Measurements from ENCODE around the gene SNAP47.

Gene SNAP47

DNA sequence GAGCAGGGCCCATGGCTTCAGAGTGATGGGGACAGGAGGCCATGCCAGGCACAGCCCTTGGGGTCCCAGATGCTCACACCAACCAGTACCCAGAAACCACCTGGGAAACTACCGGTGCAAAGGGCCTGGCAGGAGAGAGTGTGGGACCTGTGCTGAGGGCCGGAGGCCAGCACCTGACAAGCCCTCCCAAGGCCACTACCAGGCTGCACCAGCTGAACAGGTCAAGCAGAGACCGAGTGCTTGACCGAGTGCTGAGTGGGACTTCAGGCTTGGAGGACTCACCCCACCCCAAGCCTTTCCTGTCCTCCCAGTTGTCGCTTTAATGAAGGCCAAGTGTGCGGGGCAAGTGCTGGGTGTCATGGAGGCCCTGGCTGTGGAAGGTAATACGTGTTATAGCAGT, 36.5 kb downstream of the SNAP47 start:
- Histone ChIP-seq H3K18ac (ENCODE audit: low read length) (no peak overlapping the region), H3K4me3 (ENCODE audit: low read depth, low read length) (no peak overlapping the region), H3K14ac (ENCODE audit: low read length) (no peak overlapping the region), H2AK5ac (ENCODE audit: low read length) (no peak overlapping the region), H3K4me1 (ENCODE audit: control insufficient read depth in 1 of 2, insufficient read depth in 2 of 2, low read length in 2 of 2) (peaks cover 16 to 21% of the 10 kb centered on the region in 2 experiments), H4K12ac (ENCODE audit: low read depth, low read length) (no peak overlapping the region), H2AFZ (ENCODE audit: insufficient read depth, low read length, poor library complexity) (no peak overlapping the region), H3K4ac (ENCODE audit: low read depth, low read length) (no peak overlapping the region), H3K9ac (ENCODE audit: low read length) (no peak overlapping the region), H2BK5ac (ENCODE audit: low read depth, low read length, poor library complexity) (no peak overlapping the region), H3K79me2 (ENCODE audit: control insufficient read depth, insufficient read depth, low read length, poor library complexity) (no peaks in the 10 kb centered on the region), H3K4me2 (ENCODE audit: low read length) (no peak overlapping the region), H3K36me3 (ENCODE audit: control insufficient read depth in 1 of 2, insufficient read depth in 2 of 2, low read length in 2 of 2) (peaks cover 41 to 50% of the 10 kb centered on the region in 2 experiments), H4K91ac (ENCODE audit: low read depth, low read length) (no peak overlapping the region), H3K27me3 (ENCODE audit: insufficient read depth, low read length) (no peaks in the 10 kb centered on the region), H2BK120ac (ENCODE audit: insufficient read depth, low read length, poor library complexity) (no peak overlapping the region), H3K9me3 (ENCODE audit: insufficient read depth, low read depth, low read length) (peaks cover 3% of the 10 kb centered on the region), H3K27ac (ENCODE audit: low read depth, low read length) (no peak overlapping the region), H4K8ac (ENCODE audit: low read depth, low read length) (no peak overlapping the region), H3K79me1 (ENCODE audit: low read length) (peaks cover 6% of the 10 kb centered on the region), H3K23ac (ENCODE audit: low read length) (no peak overlapping the region), H2BK12ac (ENCODE audit: low read length) (no peak overlapping the region)
- DNase-seq: no peak
- no CpG with 5 or more reads among the region's 7 CpGs for WGBS (ENCODE audit: extremely low coverage, insufficient coverage, insufficient read length)

DNA sequence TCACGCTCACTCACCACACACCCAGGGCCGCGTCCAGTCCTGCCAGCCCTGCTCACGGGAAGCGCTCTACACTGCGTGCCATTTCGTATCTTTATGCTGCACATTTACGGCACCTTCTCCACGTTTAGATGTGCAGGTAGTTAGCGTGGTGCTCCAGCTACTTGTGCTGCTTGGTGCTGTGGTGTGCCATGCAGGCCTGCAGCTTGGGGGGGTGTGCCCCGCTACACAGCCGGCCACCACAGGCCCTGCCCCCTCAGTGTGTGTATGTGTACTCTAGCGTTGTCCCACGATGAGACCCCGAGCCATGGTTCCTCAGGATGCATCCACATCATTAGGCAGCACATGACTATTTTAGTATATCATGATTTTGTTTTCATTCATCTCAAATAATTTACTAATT, 38.3 kb downstream of the SNAP47 start:
- Histone ChIP-seq H3K4me2 (ENCODE audit: low read length) (no peak overlapping the region), H3K4me3 (ENCODE audit: low read depth, low read length) (no peak overlapping the region), H4K12ac (ENCODE audit: low read depth, low read length) (no peak overlapping the region), H3K9ac (ENCODE audit: low read length) (no peak overlapping the region), H3K79me1 (ENCODE audit: low read length) (peaks cover 9% of the 10 kb centered on the region), H3K4ac (ENCODE audit: low read depth, low read length) (no peak overlapping the region), H3K14ac (ENCODE audit: low read length) (no peak overlapping the region), H2BK12ac (ENCODE audit: low read length) (no peak overlapping the region), H3K36me3 (ENCODE audit: control insufficient read depth in 1 of 2, insufficient read depth in 2 of 2, low read length in 2 of 2) (peaks cover 34 to 36% of the 10 kb centered on the region in 2 experiments), H2AFZ (ENCODE audit: insufficient read depth, low read length, poor library complexity) (no peak overlapping the region), H4K8ac (ENCODE audit: low read depth, low read length) (no peak overlapping the region), H3K9me3 (ENCODE audit: insufficient read depth, low read depth, low read length) (no peaks in the 10 kb centered on the region), H3K18ac (ENCODE audit: low read length) (no peak overlapping the region), H3K4me1 (ENCODE audit: control insufficient read depth in 1 of 2, insufficient read depth in 2 of 2, low read length in 2 of 2) (peaks cover 16 to 26% of the 10 kb centered on the region in 2 experiments), H3K79me2 (ENCODE audit: control insufficient read depth, insufficient read depth, low read length, poor library complexity) (no peaks in the 10 kb centered on the region), H3K27me3 (ENCODE audit: insufficient read depth, low read length) (no peaks in the 10 kb centered on the region), H3K27ac (ENCODE audit: low read depth, low read length) (no peak overlapping the region), H2AK5ac (ENCODE audit: low read length) (no peak overlapping the region), H3K23ac (ENCODE audit: low read length) (no peak overlapping the region), H2BK120ac (ENCODE audit: insufficient read depth, low read length, poor library complexity) (no peak overlapping the region), H4K91ac (ENCODE audit: low read depth, low read length) (no peak overlapping the region), H2BK5ac (ENCODE audit: low read depth, low read length, poor library complexity) (no peak overlapping the region)
- WGBS (ENCODE audit: extremely low coverage, insufficient coverage, insufficient read length): no CpG with 5 or more reads among the region's 15 CpGs
- no peak for DNase-seq

DNA sequence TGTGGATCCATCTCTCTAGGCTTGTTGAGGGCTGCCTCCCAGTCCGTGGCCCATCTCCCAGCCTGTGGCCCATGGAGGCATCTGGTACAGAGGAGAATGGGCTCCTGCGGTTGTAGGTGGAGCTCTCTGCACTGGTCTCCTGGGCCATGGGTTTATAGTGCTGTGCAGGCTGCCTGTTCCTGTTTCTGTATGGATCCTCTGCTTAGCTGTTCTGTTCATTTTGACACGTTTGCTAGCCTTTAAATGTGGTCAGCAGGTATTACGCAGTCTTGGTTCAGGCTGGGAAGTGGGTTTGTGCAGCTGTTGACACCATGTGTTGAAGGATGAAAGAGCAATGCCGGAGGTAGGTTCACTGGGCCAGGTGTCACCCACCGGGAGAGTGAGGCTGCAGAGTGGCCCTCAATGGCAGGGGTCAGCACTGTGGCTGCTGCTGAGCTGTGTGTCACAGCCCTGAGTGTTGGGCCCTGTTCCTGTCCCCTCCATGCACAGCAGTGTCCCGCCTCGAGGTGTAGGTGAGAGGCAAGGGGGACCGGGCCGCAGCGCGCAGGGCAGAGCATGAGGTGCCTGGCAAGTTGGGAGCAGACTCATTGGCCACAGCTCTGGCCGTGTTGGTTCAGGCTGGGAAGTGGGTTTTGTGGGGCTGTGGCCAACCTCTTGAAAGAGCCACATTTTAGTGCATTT, 39.0 kb downstream of the SNAP47 start:
- Histone ChIP-seq H3K4me1 (ENCODE audit: control insufficient read depth in 1 of 2, insufficient read depth in 2 of 2, low read length in 2 of 2) (peaks cover 16 to 29% of the 10 kb centered on the region in 2 experiments), H3K4me3 (ENCODE audit: low read depth, low read length) (no peak overlapping the region), H3K4me2 (ENCODE audit: low read length) (no peak overlapping the region), H3K79me1 (ENCODE audit: low read length) (peaks cover 9% of the 10 kb centered on the region), H4K12ac (ENCODE audit: low read depth, low read length) (no peak overlapping the region), H4K8ac (ENCODE audit: low read depth, low read length) (no peak overlapping the region), H3K36me3 (ENCODE audit: control insufficient read depth in 1 of 2, insufficient read depth in 2 of 2, low read length in 2 of 2) (peaks cover 29 to 30% of the 10 kb centered on the region in 2 experiments), H3K27me3 (ENCODE audit: insufficient read depth, low read length) (no peaks in the 10 kb centered on the region), H2BK12ac (ENCODE audit: low read length) (peak overlapping the region; percentile 21), H2BK5ac (ENCODE audit: low read depth, low read length, poor library complexity) (no peak overlapping the region), H3K9me3 (ENCODE audit: insufficient read depth, low read depth, low read length) (peaks cover 2% of the 10 kb centered on the region), H3K9ac (ENCODE audit: low read length) (no peak overlapping the region), H2AK5ac (ENCODE audit: low read length) (peak overlapping the region; percentile 72), H2BK120ac (ENCODE audit: insufficient read depth, low read length, poor library complexity) (peak overlapping the region; percentile 29), H3K14ac (ENCODE audit: low read length) (peak overlapping the region; percentile 60), H3K4ac (ENCODE audit: low read depth, low read length) (no peak overlapping the region), H3K27ac (ENCODE audit: low read depth, low read length) (no peak overlapping the region), H3K79me2 (ENCODE audit: control insufficient read depth, insufficient read depth, low read length, poor library complexity) (no peaks in the 10 kb centered on the region), H4K91ac (ENCODE audit: low read depth, low read length) (peak overlapping the region; percentile 48), H3K18ac (ENCODE audit: low read length) (peak overlapping the region; percentile 58), H3K23ac (ENCODE audit: low read length) (no peak overlapping the region), H2AFZ (ENCODE audit: insufficient read depth, low read length, poor library complexity) (no peak overlapping the region)
- no peak for DNase-seq
- no CpG with 5 or more reads among the region's 13 CpGs for WGBS (ENCODE audit: extremely low coverage, insufficient coverage, insufficient read length)

DNA sequence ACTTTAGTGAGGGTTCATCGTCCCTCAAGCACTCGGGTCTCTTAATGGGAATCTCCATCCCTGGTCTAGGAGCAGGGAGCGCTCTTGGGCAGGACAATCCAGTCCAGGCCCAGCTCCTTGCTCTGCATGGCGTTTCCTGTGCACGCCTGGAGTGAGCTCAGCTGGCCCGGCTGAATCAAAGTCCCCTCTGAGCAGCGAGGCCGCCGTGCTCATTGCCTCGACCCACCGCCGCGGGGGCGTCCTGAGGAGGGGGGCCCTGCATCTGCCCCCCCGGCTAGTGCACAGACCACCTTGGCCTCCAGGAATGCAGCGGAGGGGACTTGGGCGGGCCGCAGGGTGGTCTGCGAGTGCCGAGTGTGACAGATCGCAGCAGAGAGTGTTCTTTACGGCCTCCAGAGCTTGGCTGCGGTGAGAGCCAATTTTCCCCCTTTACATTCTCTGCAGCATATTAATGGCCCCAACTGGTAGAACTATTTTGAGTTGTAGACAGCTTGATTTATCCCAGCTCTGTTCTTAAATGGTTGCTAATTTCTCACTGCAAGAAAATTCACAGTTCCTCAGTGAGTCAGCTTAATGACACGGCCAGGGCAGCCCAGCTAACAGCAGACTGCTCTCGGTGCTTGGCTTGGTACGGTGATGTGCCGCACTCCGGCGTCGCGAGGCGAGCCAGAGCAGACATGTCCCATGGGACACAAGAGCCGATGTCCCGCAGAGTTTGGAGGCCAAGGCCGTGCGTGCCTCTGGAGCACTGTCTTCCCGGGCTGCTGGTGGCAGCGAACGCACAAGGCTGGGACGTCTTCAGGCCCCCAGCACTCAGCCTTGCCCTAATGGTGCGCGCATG, 39.8 kb downstream of the SNAP47 start:
- H3K36me3 ChIP-seq (ENCODE audit: control insufficient read depth in 1 of 2, insufficient read depth in 2 of 2, low read length in 2 of 2): peaks cover 21 to 23% of the 10 kb centered on the region in 2 experiments
- peak overlapping the region; percentile 54 for H2BK5ac ChIP-seq (ENCODE audit: low read depth, low read length, poor library complexity)
- peaks cover 16 to 29% of the 10 kb centered on the region in 2 experiments for H3K4me1 ChIP-seq (ENCODE audit: control insufficient read depth in 1 of 2, insufficient read depth in 2 of 2, low read length in 2 of 2)
- H3K9ac ChIP-seq (ENCODE audit: low read length): no peak overlapping the region
- peak overlapping the region; percentile 49 for H2BK120ac ChIP-seq (ENCODE audit: insufficient read depth, low read length, poor library complexity)
- peak overlapping the region; percentile 82 for H4K91ac ChIP-seq (ENCODE audit: low read depth, low read length)
- H3K79me1 ChIP-seq (ENCODE audit: low read length): peaks cover 9% of the 10 kb centered on the region
- peak overlapping the region; percentile 74 for H2BK12ac ChIP-seq (ENCODE audit: low read length)
- H3K18ac ChIP-seq (ENCODE audit: low read length): peak overlapping the region; percentile 42
- H2AFZ ChIP-seq (ENCODE audit: insufficient read depth, low read length, poor library complexity): no peak overlapping the region
- H3K4ac ChIP-seq (ENCODE audit: low read depth, low read length): no peak overlapping the region
- H3K14ac ChIP-seq (ENCODE audit: low read length): peak overlapping the region; percentile 63
- no peak overlapping the region for H3K4me2 ChIP-seq (ENCODE audit: low read length)
- no peak overlapping the region for H4K12ac ChIP-seq (ENCODE audit: low read depth, low read length)
- WGBS (ENCODE audit: extremely low coverage, insufficient coverage, insufficient read length): no CpG with 5 or more reads among the region's 42 CpGs
- peaks cover 2% of the 10 kb centered on the region for H3K9me3 ChIP-seq (ENCODE audit: insufficient read depth, low read depth, low read length)
- H3K27ac ChIP-seq (ENCODE audit: low read depth, low read length): peak overlapping the region; percentile 86
- H3K79me2 ChIP-seq (ENCODE audit: control insufficient read depth, insufficient read depth, low read length, poor library complexity): no peaks in the 10 kb centered on the region
- DNase-seq: no peak
- peak overlapping the region; percentile 33 for H4K8ac ChIP-seq (ENCODE audit: low read depth, low read length)
- peak overlapping the region; percentile 75 for H2AK5ac ChIP-seq (ENCODE audit: low read length)
- no peaks in the 10 kb centered on the region for H3K27me3 ChIP-seq (ENCODE audit: insufficient read depth, low read length)
- H3K4me3 ChIP-seq (ENCODE audit: low read depth, low read length): no peak overlapping the region
- H3K23ac ChIP-seq (ENCODE audit: low read length): no peak overlapping the region
